Activated T-cell treated with anti-CD3 and anti-CD28 coated beads, Interleukin-2, amount 50 U/mL, for 1 hour (primary cell): Measurements from ENCODE around the gene NELFCD.
"Not testable (repeated sequence)": the region's sequence is repeated elsewhere in the genome, so short reads cannot be mapped to it uniquely, and the experiment has no call there.

Experiments used
- DNase-seq: peaks from one replicate; pipeline ENCODE4 v3.0.0-alpha.2; 2020

The NELFCD gene

GRCh38 chr20:59027741-59028320, 46.8 kb downstream of the NELFCD start:
- DNase-seq: no peak

- no peak for DNase-seq
These were observed 47.8 kb downstream of the NELFCD start for GRCh38 chr20:59028812-59029211.

DNA sequence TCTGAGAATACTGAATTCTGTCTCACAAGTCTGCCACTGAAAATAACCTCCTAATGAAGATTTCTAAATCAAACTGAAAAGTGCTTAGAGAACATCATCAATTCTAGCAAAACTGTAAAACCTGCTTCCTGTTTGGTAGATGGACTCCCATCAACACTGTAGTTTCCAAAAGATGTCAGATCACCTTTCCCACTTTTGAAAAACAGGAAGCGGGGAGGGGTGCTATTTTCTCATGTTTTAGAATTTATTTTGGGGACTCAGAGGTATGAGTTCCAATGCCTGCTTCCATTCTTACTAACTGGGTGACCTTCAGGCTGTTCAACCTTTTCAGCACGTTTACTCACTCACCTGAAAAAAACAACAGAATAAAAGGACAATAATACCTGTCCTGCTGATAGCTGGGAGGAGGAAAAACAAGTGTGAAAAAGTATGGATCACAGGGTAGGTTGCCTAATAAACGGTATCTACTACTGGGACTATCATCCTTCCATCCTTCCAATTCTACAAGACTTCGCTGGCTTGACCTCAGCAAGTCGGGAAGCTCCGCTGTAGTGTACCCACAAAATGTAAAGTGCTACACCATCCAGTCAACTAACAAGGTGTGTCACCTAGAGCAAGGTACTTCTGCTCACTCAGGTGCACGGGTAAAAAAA, 50.0 kb downstream of the NELFCD start:
- no peak for DNase-seq

GRCh38 chr20:59031564-59032022, 50.5 kb downstream of the NELFCD start:
- DNase-seq: no peak

- peak; percentile 97 for DNase-seq
These were observed 51.1 kb downstream of the NELFCD start, which contains the start of gene ATP5F1E for GRCh38 chr20:59032023-59032712. Gene ATP5F1E (minus strand): TSS chr20:59032335. CDS start chr20:59032251, 84 bp downstream.

DNA sequence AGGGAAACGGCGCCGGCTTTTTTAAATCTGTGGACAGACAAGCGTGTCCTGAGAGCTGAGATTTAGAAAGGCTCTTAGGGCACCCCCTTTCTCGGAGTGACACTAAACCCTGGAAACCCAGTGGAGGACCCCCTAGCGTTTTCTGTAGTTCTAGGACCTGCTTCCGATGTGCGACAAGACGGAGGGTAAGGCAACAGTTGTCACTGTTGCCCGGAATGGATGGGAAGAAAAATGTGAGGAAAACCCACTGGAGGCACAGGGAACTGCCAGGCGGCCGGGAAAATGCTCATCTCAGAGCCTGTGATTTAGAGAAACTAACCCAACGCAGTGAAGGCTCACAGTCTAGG, 51.6 kb downstream of the NELFCD start:
- DNase-seq: no peak

- no peak for DNase-seq
These were observed 52.0 kb downstream of the NELFCD start for GRCh38 chr20:59033093-59033492.

DNA sequence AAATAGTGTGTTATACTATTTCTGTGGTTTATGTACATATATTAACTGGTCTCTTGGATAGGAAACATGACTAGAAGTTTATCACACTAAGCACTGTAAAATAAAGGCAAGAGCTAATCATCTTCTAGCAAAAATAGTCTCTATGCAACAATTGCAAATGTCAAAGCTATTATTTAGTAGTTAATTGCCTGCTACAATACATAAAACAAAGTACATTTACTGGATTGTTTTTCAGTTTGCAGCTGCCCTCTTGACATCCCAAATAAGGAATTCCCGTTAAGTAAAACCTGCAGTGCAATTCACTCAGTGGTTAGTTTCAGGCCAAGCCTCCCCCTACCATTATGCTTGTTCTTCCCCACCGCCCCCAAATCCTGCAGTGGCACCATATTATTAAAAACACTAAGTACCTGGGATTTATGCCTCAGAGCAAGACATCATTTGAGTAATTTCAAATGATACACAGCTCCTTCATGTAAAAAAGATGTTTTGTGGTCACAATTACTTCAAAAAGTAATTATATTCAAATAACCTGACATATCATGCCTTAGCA, 52.6 kb downstream of the NELFCD start:
- DNase-seq: no peak

DNA sequence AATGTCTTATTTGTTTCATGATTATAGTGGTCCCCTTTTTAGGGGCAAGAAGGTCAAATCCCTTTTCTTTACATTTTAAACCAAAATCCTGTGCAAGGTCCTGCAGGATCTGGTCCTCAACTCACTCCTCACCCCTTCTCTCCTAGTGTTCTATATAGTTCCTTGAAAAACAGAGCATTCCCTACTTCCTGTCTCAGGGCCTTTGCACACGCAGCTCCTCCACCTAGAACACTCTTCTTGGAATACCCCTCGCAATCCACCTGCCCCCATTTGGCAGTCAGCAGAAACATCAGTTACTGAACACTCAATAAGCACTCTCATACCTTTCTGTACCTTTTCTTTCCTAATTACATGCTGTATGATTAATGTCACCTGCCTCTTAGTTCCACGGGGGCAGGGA, 54.3 kb downstream of the NELFCD start:
- no peak for DNase-seq

- no peak for DNase-seq
These were observed 56.3 kb downstream of the NELFCD start for GRCh38 chr20:59037386-59037785.

- no peak for DNase-seq
These were observed 58.2 kb downstream of the NELFCD start for GRCh38 chr20:59039233-59039632.

- DNase-seq: no peak
These were observed 59.6 kb downstream of the NELFCD start for GRCh38 chr20:59040667-59041066.

- not testable (repeated sequence) for DNase-seq
These were observed 60.4 kb downstream of the NELFCD start for GRCh38 chr20:59041487-59041886.

DNA sequence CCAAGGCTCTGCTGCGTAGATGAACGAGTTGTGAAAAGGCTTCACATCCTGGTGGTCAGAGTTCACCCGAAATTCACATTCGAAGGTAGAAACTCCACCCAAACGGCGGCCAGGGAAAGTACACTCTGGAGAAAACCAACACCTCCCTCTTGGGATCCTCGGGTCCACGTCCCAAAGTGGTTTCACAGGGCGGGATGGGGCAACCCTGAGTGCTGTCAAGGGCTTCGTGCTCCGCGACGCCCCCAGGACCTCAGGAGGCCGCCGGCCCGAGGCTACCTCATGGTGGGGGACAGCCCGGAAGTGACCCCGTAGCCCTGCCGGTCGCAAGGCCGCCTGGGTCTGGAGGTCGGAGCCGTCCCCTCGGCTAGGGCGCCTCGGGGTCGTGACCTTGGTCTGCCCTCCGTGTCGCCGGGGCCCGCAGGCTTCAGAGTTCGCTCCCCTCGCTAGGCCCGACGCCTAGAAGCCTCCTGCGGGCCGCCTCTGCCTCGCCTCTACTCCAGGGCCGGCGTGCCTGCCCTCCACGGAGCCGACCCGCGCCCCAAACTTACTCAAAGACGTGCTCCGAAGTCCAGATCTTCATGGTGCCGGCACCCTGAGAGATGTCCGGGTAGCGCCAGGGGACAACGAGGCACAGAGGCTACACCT, 61.2 kb downstream of the NELFCD start, which contains the start of gene PRELID3B:
PRELID3B (minus strand) TSS at position 636 of the 645 bp plus-strand sequence; CDS start at position 580, 56 bp downstream.
- no peak for DNase-seq

DNA sequence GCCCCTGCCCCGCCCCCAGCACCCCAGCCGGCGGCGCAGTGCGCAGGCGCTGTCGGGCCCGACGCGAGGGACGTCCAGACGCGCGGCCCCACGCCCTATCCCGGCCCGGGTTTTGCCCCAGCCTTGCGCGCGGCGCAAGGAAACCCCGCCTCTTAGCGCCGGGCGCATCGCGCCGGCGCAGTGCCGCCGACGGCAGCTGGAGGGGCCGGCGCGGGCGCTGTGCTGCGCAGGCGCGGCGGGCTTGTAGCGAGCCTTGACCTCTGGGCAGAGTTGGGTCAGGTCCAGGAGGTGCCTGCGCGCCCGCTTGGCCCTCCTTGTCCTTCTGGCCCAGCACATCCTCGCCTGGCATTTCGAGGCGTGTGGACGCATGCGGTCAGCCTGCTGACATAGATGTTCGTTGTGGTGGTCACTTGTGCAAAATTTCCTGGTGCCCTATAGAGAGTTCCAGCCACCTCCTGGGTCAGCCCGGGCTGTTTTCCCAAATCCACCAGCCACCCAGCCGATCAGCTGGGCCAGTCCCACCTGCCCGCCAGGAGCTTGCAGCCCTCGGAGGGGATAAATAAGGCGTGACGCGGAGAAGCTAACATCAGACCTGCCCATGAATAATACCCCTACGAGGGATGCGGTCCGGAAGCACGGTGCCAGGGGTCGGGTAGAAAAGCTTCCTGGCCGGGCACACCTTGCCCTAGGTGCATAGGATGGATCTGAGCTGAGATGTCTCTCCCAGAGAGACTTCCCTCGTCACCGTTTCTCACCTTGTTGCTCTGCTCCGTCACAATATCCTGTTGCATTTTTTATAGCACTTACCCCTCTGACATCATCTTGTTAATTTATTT, 62.0 kb downstream of the NELFCD start:
- DNase-seq: peak; percentile 95

GRCh38 chr20:59043698-59044097, 62.6 kb downstream of the NELFCD start:
- DNase-seq: no peak

GRCh38 chr20:59044295-59044694, 63.2 kb downstream of the NELFCD start:
- no peak for DNase-seq
